NCI-H748 treated with DMSO at 0.1 percent for 48 hours (cell line): ENCODE measurements around the gene SLC27A3.
"Not testable (repeated sequence)": the region's sequence is repeated elsewhere in the genome, so short reads cannot be mapped to it uniquely, and the experiment has no call there.

Source experiments
- DNase-seq: peaks from one replicate; lab custom pipeline; 2025; lab: John Stamatoyannopoulos, UW

SLC27A3 gene

DNA sequence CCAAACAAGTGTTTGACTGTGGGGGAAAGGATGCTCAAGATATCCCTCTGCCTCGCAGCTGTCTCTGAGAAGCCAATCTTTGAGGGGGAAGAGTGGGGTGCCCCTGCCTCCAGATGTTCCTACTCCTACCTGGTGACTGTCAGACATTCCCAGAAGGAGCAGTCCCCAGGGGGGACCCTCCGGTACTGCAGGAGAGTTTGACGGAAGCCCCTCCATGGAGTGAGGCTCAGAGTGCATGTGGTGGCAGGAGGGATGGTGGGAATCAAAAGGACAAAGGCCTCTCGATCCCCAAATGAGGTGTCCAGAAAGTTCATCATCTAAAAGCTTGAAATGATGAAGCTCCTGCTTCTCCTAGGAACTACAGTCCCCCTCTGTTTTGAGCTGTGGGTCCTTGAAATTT lies 5.3 kb downstream of the SLC27A3 start:
- no peak for DNase-seq

DNA sequence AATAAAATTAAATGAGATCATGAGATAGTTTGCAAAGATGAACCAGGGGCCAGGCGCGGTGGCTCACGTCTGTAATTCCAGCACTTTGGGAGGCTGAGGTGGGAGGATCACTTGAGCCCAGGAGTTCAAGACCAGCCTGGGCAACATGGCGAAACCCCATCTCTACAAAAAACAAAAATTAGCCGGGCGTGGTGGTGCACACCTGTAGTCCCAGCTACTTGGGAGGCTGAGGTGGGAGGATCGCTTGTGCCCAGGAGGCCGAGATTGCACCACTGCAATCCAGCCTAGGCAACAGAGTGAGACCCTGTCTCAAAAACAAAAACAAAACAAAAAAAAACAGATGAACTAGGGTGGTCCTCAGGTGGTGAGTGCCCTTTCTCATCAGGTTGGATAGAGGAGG lies 7.4 kb downstream of the SLC27A3 start:
- DNase-seq = not testable (repeated sequence)

DNA sequence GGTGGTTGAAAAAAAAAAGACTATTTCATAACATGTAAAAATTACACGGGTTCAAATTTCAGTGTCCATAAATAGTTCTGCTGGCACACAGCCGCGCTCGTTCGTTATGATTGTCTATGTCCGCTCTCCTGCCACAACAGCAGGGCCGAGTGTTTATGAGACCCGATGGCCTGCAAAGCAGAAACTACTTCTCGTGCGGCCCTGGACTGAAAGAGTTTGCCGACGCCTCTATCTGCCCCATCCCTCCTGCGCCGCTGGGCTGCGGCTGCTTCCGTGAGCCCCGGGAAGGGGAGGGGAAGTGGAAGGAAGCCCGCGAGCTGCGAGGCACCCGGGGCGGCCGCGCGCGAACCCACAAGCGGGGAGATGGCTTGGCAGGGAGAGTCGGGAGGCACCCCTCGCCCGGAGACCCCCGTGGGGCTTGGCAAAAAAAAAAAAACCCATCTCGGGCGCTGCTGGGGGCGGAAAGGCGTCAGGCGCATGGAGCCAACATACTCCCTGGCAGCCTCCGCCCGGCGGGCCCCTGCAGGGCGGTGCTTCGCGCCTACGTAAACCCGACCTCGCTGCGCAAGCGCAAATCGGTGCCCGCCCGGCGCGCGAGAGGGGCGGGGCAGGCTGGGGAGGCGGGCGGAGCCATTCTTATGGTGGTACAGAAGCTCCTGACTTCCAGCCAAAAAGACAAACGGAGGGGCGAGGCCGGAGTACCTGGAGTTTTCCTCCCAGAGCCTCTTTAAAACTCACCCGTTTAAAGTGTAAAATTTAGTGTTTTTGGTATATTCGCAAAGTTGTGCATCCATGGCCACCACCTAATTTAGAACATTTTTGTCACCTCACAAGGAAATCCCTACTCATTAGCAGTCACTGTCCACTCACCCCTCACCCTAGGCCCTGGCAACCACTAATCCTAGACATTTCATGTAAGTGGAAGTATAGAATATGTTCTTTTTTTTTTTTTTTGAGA lies 8.3 kb downstream of the SLC27A3 start:
- peak; percentile 85 for DNase-seq

DNA sequence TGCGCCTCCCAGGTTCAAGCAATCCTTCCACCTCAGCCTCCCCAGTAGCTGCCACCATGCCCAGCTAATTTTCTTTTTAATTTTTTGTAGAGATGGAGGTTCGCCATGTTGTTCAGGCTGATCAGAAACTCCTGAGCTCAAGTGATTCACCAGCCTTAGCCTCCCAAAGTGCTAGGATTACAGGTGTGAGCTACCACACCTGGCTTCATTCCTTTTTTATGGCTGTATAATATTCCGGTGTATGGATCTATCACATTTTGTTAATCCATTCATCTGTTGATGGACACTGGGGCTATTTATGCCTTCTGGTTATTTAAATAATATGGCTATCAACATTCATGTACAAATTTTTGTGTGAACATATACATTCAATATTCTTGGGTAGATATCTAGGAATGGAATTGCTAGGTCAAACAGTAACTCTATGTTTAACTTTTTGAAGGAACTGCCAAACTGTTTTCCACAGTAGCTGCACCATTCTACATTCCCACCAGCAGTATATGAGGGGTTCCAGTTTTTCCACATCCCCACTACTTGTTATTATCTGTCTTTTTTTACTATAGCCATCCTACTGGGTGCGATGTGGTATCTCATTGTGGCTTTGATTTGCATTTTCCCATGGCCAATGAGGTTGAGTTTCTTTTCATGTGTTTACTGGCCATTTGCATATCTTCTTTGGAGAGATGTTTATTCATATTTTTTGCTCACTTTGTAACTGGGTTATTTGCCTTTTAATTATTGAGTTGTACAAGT lies 11.0 kb downstream of the SLC27A3 start:
- no peak for DNase-seq

DNA sequence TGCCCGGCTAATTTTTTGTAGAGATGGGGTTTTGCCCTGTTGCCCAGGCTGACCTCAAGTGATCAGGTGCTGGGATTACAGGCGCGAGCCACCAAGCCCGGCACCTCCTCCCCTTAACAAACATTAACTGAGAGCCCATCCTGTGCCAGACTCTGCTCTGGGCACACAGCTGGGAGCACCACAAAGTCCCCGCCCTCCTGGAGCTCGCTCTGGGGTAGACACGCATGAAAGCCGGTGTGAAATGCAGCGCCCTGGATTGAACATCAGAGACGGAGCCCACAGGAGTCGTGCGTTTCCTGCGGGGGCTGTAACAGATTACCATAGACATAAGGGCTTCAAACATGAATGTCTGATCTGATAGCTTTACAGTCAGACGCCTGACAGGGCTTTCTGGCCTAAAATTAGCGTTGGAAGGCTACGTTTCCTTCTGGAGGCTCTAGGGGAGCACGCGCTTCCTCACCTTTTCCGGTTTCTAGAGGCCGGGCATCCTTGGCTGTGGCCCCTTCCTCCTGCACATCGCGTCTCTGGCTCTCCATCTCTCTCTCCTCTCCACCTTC lies 14.3 kb downstream of the SLC27A3 start:
- DNase-seq = no peak

DNA sequence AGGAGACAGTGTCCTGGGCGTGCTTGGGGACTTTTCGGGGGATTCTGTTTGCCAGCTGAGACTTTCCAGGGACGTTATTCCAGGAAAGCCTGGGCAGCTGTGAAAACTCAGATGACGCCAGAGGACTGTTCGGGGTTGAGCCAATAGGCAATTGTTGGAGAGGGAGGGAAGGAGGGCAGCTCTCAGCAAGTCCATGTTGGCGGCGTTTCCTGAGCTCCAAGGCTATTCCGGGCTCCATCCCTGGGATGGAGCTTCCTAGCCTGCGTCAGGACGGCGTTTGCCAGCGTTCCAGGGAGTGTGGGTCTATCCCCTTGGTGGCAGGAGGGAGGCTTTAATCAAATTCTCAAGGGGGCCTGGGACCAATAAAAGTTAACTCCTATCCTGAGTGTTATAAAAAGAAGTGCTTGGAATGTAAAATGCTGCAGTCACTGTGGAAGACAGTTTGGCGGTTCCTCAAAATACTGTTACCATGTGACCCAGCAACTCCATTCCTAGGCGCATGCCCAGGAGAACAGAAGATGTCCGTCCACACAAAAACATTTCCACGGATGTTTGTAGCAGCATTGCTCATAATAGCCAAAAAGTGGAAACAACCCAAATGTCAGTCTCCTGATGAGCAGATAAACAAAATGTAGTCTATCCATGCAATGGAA lies 15.2 kb downstream of the SLC27A3 start:
- no peak for DNase-seq

DNA sequence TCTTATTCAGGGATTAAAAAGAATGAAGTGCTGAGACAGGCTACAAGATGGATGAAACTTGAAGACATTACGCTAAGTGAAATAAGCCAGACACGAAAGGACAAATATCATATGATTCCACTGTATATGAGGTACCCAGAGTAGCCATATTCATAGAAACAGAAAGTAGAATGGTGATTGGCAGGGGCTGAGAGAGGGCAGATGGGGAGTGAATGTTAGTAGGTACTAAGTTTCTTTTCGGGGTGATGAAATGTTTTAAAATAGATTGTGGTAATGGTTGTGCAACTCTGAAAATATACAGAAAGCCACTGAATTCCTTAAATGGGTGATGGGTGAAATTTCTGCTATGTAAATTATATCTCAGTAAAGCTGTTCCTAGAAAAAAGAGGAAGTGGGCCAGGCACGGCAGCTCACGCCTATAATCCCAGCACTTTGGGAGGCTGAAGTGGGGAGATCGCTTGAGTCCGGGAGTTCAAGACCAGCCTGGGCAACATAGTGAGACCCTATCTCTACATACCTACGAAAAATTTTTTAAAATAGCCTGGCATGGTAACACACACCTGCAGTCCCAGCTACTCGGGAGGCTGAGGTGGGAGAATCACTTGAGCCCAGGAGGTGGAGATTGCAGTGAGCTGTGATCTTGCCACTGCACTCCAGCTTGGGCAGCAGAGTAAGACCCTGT lies 15.9 kb downstream of the SLC27A3 start:
- no peak for DNase-seq

DNA sequence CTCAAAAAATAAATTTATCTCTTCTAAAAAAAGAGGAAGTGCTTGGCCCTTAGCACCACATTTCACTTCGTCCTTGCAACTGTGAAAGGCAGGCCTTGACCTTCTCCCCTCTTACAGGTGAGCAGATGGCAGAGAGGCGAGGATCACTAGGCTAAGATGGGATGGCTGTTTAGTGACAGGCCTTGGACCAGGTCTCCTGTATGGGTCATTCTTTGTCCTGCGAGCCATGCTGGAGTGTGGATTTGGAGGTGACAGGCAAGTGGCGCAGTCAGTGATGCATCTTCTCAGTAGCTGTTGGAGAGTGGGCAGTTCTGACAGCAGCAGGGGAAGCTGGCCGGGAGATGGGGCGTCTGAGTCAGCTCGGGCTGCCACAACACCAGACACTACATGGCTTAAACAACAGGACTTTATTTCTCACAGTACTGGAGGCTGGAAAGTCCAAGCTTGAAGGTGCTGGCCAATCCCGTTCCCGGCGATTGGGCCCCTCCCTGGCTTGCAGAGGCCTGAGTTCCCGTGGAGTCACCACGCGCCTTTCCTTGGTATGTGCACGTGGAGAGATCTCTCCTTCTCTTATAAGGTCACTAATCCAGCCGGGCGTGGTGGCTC lies 16.5 kb downstream of the SLC27A3 start:
- no peak for DNase-seq

DNA sequence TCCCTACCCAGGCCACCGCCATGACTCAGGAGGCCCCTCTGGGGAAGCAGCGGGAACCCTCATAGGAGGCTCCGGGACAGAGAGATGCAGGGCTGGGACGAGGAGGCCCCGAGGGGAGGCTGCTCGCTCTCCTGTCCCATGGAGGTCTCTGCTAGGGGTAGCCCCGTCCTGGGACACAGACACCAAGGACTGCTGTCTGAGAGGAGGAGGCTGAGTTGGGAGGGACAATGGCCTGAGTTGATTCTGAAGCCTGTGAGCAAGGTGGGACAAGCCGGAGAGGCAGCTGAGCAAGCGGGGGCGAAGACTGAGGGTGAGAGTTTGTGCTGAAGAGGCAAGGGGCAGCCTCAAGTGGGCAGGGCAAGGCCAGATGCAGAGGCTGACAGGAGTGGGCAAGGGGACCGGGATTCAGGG lies 17.4 kb downstream of the SLC27A3 start:
- no peak for DNase-seq

DNA sequence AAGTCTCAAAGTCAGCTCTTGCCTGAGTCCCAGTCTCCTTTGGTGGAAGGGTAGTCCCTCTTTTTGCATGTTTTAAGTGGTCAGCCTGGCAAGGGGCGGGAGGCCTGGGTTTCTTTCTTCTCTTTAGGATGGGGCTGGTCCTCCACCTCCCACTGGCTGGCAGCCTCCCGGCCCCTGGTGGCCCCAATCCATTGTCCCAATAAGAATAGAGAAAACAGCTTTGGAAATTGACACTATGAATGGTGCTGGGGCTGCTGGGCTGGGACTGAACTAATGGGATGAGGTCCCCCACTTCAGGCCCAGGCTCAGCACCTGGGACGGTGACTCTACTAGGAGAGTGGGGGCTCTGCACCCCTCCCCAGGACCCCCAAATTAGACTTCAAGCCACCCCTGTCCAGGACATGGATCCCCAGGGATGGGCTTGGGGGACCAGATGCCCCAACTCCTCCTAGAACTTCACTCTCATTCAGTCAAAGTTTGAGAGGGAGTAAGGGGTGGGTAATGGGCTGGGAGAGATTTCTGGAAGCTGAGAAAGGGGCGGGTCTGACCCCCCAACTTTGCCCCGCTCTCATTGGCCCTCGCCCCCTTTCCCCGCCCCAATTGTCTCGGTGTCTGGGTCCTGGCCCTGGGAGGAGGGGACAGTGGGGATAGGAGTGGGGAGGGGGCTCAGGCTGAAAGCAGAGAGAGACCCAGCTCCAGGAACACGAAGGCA lies 18.2 kb downstream of the SLC27A3 start:
- DNase-seq = no peak

DNA sequence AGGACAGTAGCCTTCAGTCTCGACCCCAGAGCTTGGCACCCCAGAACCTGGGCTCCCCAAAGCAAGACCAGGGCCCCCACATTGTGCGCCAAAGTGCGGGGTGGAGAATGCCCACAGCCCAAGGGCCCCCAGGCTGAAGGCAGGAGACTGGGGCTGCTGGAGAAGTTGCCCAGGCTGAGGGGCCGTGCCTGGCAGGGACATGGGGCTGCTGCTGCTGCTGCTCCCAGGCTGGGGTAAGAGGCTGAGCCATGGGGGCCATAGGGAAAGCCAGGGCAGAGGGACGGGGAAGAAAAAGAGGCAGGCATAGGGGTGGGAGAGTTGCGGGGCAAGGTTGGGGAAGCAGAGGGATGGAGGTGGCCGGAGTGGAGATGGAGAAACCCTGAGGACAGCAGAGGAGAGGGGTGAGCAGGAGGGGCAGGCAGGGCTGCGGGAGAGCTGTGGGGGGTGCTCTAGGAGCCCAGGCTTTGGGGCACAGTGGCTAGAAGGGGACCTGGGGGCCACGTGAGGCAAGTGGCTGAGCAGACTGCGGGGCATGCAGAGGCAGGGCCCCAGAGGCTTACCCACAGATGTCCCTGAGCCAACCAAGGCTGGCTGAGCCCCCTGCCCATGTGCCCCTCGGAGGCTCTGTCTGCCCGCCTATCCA lies 18.9 kb downstream of the SLC27A3 start:
- DNase-seq = no peak

DNA sequence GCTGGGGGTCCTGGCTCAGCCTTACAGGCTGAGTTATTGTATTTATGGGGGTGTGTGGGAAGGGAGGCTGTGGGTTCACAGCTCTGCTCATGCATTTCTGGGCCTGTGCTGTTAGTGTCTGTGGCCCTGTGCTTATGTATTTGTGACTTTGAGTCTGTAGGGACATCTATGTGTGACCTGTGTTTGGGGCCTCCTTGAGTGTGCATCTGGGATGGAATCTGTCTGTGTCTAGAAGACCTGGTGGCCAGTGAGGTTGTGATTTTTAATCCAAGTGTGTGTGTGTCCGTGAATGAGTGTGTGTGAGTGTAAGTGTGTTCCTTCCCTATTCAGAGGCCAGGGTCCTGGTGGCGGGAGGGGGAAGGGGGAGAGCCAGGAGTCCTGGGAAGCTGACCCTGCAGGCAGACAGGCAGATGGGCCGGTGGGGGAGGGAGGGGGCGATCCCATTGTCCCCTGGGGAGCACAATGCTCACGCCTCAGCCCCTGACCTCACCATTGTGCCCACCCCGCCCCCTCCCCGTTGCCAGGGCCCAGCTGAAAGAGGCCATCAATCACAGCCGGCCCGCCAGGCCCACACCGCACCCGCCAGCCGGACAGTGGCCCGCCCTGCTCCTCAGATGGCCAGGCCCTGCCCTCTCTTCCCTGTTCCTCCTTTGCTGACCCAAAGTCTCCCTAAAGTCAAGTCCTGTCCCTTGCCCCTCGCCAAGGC lies 19.6 kb downstream of the SLC27A3 start:
- DNase-seq = no peak

DNA sequence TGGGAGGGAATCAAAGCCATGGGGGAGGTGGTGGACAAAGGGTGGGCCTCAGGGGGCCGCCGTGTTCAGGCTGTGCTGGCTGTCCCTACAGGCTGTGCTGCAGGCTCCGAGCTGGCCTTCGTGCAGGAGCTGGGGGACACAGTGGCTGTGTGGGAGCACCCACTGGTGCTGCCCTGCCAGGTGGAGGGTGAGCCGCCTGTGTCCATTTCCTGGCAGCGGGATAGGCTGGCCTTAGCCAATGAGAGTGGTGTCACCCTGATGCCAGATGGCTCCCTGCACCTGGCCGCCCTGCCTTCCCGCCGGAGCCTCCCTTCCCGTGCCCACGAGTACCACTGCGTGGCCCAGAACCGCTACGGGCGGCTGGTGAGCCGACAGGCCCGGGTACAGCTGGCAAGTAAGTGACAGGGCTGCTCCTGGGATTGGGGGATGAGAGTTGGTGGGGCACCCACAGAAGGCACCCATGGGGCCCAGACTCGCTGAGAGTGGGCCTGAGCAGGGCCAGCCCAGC lies 20.2 kb downstream of the SLC27A3 start:
- DNase-seq = no peak

DNA sequence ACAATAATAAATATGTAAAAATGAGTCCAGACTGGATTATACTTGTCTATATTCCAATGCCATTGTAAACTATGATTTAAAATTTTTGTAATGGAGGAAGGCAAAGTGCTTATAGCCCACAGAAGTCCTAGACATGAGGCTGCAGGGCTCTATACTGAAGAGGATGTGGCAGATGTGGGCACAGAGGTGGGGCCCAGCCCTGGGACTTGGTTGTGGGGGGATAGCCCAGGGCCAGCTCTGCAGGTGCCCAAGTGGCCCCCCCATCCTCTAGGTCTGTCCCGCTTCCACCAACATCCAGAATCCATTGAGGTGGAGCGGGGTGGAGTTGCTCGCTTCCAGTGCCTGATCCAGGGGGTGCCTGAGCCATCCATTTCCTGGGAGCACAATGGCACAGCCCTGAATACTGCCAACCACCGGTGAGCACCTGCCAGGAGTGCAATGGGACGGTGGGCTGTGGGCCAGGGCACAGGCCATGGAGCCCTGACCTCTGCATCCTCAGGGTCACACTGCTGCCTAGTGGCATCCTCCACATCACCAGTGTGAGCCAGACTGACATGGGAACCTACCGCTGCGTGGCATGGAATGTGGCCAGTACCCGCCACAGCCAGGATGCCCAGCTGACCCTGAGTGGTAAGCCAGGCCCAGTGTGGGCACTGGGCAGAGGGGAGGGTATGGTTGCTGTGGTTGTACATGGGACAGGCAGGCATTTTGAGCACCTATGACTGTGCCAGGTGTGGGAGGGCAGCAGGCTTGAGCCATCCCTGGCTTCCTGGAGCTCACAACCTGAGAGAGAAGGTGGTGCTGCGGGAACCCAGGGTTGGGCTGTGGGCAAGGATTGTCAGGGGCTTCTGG lies 21.0 kb downstream of the SLC27A3 start:
- DNase-seq = no peak

DNA sequence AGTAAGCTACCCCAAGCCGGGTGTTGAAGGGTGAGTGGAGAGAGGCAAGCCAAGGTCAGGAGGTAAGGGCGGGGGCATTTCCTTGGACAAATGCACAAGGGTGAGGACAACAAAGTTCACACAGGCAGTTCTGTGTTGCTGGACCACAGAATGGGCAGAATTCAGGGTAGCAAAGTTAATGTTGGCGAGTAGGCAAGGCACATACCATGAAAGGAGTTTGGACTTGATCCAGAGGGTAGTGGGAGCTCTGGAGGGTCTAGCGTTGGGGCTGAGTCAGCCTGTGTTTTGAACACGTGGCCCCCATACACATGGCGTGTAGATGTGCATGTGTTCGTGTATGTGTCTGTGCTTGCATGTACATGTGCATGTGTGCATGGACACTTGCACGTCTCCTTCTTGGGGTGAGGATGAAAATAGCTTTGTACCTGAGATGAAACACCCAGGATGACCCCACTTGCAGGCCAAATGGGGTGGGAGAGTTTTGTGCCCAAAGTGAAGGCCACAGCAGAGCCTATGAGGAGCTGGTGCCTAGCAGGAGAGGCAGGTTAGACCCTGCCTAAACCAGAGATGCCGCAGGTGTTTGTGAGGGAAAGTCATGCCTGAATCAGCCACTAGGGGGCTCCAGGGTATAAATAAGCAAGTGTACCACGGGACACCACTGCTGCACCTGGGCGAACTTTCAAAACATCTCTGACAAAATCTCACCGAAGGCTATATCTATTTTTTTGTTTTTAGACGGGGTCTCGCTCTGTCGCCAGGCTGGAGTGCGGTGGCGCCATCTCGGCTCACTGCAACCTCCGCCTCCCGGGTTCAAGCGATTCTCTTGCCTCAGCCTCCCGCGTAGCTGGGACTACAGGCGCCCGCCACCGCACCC lies 21.8 kb downstream of the SLC27A3 start:
- peak; percentile 73 for DNase-seq

DNA sequence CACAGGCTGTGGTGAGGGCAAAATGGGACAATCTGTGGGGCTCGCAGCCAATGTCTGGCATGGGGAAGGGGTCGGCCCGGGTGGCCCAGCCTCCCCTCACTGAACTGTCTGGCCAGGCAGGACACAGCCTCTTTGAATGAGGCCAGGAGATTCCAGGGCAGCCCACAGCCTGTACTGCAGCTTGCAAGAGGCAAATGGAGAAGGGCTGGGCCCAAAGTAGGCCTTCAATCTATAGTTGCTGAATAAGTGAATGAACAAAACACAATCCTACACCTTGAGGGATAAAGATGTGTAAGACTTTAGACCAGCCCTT lies 23.2 kb downstream of the SLC27A3 start:
- DNase-seq = no peak

DNA sequence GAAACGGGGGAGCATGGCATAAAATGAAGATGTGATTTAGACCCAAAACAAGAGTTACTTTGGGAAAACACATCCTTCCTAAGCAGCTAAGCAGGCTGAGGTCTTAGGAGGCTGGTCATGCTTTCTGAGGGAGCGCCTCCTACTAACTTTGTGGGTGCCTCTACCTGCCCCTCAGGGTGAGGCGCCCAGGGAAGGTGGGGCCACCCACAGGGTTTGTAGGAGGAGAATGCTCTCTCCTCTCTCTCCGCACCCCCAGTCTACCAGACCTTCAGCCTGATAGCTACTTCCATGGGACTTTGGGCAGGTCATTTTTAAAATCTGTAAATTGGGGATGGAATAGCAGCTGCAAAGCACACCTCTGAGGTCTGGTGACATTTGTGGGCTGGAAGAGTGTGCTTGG lies 23.8 kb downstream of the SLC27A3 start:
- DNase-seq = no peak
